ENCODE results near the gene ZNF385C. TPM values are rescaled to one million over a fixed set of nuclear protein-coding genes. Genes with fewer than 3 reads are reported as not detected.

The ZNF385C gene
- total RNA-seq, 1 experiment from 2014 or later: 2.8 TPM

- H2AFZ ChIP-seq (ENCODE audit: low read length): no peak overlapping the region
- no CpG with 5 or more reads among the region's 2 CpGs for WGBS (ENCODE audit: extremely low coverage, insufficient read length, low lambda C conversion rate)
- H3K4me3 Mint-ChIP-seq: no peak overlapping the region
- H3K27ac Mint-ChIP-seq: no peak overlapping the region
- no peak overlapping the region for H2AK5ac ChIP-seq (ENCODE audit: insufficient read length, low read length)
- no peaks in the 10 kb centered on the region for H3K4me1 ChIP-seq (ENCODE audit: insufficient read depth, low read length)
- no peak overlapping the region for H3K4me2 ChIP-seq (ENCODE audit: insufficient read depth, insufficient read length, low read length)
- H3K14ac ChIP-seq (ENCODE audit: insufficient read depth, low read length): no peak overlapping the region
- H3K27me3 Mint-ChIP-seq (ENCODE audit: low read depth): no peaks in the 10 kb centered on the region
- no peak for TF ChIP-seq CTCF (conservative IDR thresholded peaks at IDR 0.05)
- no peaks in the 10 kb centered on the region for H3K9me3 Mint-ChIP-seq
- no peak overlapping the region for H3K4ac ChIP-seq (ENCODE audit: low read depth, low read length)
- H3K23ac ChIP-seq (ENCODE audit: insufficient read length, low read depth, low read length): no peak overlapping the region
- H3K56ac ChIP-seq (ENCODE audit: insufficient read length, low read depth, low read length): no peak overlapping the region
- no peak overlapping the region for H3K27ac ChIP-seq (ENCODE audit: insufficient read length, low read depth, low read length)
- H3K27me3 ChIP-seq (ENCODE audit: insufficient read depth, low read length): no peaks in the 10 kb centered on the region
- H3K23me2 ChIP-seq (ENCODE audit: insufficient read length, low read depth, low read length, poor library complexity, severe bottlenecking): no peaks in the 10 kb centered on the region
- no peaks in the 10 kb centered on the region for H3K79me1 ChIP-seq (ENCODE audit: insufficient read depth, low read depth, low read length, poor library complexity, severe bottlenecking)
- no peak for DNase-seq
- H2BK120ac ChIP-seq (ENCODE audit: low read depth, low read length, poor library complexity, severe bottlenecking): no peak overlapping the region
- no peaks in the 10 kb centered on the region for H3K36me3 Mint-ChIP-seq (ENCODE audit: insufficient read depth in 1 of 3, low read depth in 3 of 3)
- no peaks in the 10 kb centered on the region for H4K20me1 ChIP-seq (ENCODE audit: control insufficient read depth, insufficient read depth, insufficient read length)
- H3K18ac ChIP-seq (ENCODE audit: insufficient read length, low read depth, low read length): no peak overlapping the region
- H4K5ac ChIP-seq (ENCODE audit: insufficient read length, low read depth, low read length): no peak overlapping the region
- H2BK12ac ChIP-seq (ENCODE audit: insufficient read length, low read depth, low read length): no peak overlapping the region
- no peak overlapping the region for H3K9ac ChIP-seq (ENCODE audit: extremely low read depth, insufficient read length, low read length)
- no peak overlapping the region for H2BK5ac ChIP-seq (ENCODE audit: insufficient read length, low read length)
- H4K8ac ChIP-seq (replicated peaks; ENCODE audit: insufficient read length, low read depth, low read length): no peak overlapping the region
- no peaks in the 10 kb centered on the region for H3K9me3 ChIP-seq (ENCODE audit: control insufficient read depth, low read depth, low read length)
- H3K79me2 ChIP-seq (ENCODE audit: insufficient read depth, low read length): no peaks in the 10 kb centered on the region
- H3T11ph ChIP-seq (ENCODE audit: low read length): no peak overlapping the region
- no peak overlapping the region for H2BK20ac ChIP-seq (ENCODE audit: low read depth, low read length, poor library complexity, severe bottlenecking)
- H4K91ac ChIP-seq (ENCODE audit: insufficient read length, low read depth, low read length): no peak overlapping the region
- H2BK15ac ChIP-seq (ENCODE audit: low read depth, low read length): no peak overlapping the region
- peaks cover 10 to 19% of the 10 kb centered on the region in 2 experiments for H3K4me1 Mint-ChIP-seq
Observed at GRCh38 chr17:42079541-42079940, 18.7 kb downstream of the ZNF385C start.

Measured in H9 (cell line).